ENCODE measurements around the gene FGL2.
"Not testable (repeated sequence)": the region's sequence is repeated elsewhere in the genome, so short reads cannot be mapped to it uniquely, and the experiment has no call there.

Gene FGL2

DNA sequence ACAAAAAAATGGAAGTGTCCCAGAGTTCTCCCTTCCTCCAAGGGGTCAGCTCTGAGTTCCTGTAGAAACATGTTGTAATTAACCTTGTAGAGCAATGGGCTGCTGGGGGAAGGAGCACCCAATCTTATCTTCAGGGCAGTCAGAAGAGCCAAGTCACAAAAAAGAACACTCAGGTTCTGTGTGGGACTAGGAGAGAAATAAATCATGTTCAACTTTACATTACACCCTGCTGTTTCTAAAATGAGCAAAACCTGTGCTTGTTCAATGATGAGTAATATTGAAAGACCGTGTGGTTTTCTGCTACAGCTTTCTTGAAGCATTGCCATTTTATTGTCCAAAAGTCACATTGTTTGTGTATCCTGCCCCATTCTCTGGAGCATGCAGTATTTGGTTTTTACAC is 42.6 kb downstream of the FGL2 start:
- not testable (repeated sequence) for DNase-seq (ENCODE audit: low spot score)

DNA sequence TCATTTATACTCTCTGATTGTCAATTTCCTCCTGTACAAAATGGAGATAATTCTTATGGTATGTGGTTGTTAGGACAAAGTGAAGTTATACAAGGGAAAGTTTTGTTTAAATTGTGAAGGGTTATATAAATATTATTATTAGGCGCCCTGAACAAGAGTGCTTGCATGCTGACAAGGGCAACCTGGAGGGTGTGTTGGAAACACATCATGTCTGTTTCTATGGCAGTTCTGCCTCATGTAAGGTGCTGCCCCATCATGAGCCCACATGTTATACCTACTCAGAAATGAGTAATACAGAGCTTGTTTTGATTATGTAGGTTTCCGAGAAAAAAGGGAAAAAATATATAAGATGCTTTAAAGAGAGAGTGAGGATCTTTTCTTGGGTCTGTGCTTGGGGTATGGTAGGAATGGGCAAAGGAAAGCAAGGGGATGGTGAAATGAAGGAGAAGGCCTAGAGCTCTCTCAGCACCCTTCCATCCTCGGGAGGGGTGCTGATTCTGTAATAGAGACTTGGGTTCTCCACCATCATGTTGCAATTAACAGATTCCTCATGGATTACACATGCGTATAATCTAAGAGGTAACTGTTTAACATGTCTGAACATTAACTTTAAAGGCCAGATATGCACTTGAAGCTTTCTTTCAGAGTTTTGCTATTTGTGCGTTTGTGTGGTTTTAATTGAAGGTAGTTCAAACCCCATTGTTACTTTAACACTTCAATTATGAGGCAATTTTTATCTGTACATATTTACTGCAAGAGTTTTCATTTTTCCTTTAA is 43.8 kb downstream of the FGL2 start:
- not testable (repeated sequence) for DNase-seq (ENCODE audit: low spot score)

DNA sequence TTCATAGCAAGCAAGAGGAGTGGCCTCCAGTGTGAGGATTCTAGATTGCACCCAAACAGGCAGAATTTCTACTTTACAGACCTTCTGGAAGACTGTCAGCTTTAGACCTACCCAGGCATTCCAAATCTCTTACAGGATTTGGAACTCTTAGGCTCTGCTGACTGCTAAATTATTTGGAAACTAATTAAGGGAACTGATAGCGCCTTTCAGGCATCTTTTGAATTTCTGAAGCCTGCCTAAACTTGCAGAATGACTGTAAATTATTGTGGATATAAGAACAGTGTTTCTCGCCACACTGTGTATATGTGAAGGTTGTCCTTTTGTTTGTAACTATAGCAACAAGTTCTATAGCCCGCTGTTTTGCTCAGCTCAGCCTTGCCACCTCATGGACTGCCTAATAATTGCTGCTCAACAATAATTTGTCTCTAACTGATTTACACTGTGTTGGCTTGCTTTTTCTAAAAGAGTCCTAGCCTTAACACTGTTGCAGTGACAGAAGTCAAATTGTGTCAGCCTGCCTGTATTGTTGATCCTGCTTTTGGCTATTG is 44.6 kb downstream of the FGL2 start:
- DNase-seq (ENCODE audit: low spot score), result not testable (repeated sequence)

DNA sequence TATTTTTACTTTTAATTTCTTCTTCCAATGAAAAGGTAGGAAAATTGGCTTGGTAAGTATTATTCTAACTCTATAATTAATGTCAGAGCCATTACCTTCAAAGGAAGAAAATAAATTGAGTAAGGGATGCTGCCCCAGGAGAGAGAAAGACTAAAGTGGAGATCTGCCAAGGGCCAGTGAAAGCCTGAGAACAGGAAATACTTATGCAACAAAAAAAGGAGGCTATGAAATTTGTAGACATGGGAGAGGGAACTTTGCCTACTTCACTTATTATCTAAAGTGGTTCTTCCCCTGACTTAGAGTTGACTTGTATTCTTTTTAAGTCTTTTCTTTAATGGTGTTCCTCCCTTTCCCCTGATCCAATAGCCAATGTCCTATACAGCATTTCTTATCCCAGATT is 47.4 kb downstream of the FGL2 start:
- DNase-seq (ENCODE audit: low spot score), result not testable (repeated sequence)

All from SK-N-DZ (cell line).